AG10803 (cell line): ENCODE data around the gene TUSC7.

Experiments used
- DNase-seq: peaks from one replicate; pipeline ENCODE4 v3.0.0; 2010; ENCODE audit warnings: low read depth
- H3K4me3 ChIP-seq: 2 replicates; pipeline ENCODE4 v1.5.1; 2011; ENCODE audit warnings: mild to moderate bottlenecking, low read length, control low read depth
- TF ChIP-seq, protein P1 (sequence below): conservative IDR thresholded peaks from 2 replicates; pipeline ENCODE4 v1.5.1; 2011; ENCODE audit warnings: mild to moderate bottlenecking, low read length, control low read depth, inconsistent platforms

Gene TUSC7

DNA sequence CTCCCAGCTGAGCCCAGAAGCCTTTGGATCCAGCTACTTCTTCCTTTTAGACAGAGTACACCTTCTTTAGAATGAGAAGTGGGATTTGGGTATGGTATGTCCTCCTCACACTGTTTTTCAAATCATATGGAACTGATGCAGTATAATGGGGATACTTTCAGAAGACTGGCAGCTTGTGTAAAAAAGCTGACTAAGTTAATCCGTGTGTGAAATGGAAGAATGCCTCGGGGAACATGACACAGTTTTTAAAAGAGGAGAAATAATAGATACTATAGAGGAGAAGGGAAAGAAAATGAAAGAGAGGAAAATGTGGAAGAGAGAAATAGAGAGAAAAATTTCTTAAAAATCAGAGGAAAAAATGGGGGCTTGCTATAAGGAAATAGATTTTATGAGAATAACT, 47.7 kb downstream of the TUSC7 start:
- no peak overlapping the region for H3K4me3 ChIP-seq
- TF ChIP-seq, protein P1, sequence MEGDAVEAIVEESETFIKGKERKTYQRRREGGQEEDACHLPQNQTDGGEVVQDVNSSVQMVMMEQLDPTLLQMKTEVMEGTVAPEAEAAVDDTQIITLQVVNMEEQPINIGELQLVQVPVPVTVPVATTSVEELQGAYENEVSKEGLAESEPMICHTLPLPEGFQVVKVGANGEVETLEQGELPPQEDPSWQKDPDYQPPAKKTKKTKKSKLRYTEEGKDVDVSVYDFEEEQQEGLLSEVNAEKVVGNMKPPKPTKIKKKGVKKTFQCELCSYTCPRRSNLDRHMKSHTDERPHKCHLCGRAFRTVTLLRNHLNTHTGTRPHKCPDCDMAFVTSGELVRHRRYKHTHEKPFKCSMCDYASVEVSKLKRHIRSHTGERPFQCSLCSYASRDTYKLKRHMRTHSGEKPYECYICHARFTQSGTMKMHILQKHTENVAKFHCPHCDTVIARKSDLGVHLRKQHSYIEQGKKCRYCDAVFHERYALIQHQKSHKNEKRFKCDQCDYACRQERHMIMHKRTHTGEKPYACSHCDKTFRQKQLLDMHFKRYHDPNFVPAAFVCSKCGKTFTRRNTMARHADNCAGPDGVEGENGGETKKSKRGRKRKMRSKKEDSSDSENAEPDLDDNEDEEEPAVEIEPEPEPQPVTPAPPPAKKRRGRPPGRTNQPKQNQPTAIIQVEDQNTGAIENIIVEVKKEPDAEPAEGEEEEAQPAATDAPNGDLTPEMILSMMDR, result no peak
- no peak for DNase-seq

DNA sequence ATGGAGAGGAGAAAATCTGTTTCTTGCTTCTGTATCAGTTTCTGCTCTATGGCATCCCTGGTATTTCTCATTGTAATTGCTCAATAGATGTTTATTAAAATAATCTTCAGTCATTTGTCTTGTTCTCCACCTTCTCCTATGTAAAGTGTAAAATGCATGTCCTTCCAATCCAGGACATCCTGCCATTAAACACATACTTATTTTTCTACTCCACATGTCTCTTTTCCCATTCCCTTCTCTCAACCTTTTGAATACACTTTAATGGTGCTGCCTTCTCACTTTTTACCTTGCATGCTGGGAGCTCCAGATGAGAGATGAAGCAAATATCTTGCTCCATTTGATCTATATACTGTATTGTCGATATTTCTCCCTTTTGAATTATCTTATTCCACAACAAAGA, 49.7 kb downstream of the TUSC7 start:
- TF ChIP-seq, protein P1, result no peak
- H3K4me3 ChIP-seq, result no peak overlapping the region
- DNase-seq, result no peak
